Heart right ventricle (tissue), 16 donors: ENCODE measurements around the gene BST2. TPM values are rescaled to one million over a fixed set of nuclear protein-coding genes. Genes with fewer than 3 reads are reported as not detected.

ENCODE experiments used
- ATAC-seq, 8 donors: fragments of 200-7000 bp; cut with Tn5 transposase; one replicate each; pipeline ENCODE4 v1.9.1; 2020; ENCODE audit warnings: mild to moderate bottlenecking in 8 of 8, moderate library complexity in 8 of 8, moderate number of reproducible peaks in 1 of 8
- DNase-seq, 2 donors: peaks; one replicate each; pipeline ENCODE4 v3.0.0-alpha.2; 2020
- H3K27ac ChIP-seq, 10 donors: fragments of 200-600 bp; sonication (generic) in 2 of 10; one replicate each; pipeline versions ENCODE4 v1.5.0 to v1.8.0; 2020 to 2022; ENCODE audit warnings: mild to moderate bottlenecking in 3 of 10
- H3K27me3 ChIP-seq, 7 donors: fragments of 200-600 bp; one replicate each; pipeline ENCODE4 v1.8.0; 2021 to 2022; ENCODE audit warnings: mild to moderate bottlenecking in 2 of 7
- H3K36me3 ChIP-seq, 9 donors: fragments of 200-600 bp; sonication (generic) in 1 of 9; one replicate each; pipeline versions ENCODE4 v1.5.0 to v1.8.0; 2020 to 2022; ENCODE audit warnings: mild to moderate bottlenecking in 2 of 9
- H3K4me1 ChIP-seq, 9 donors: fragments of 200-600 bp; sonication (generic) in 1 of 9; one replicate each; pipeline versions ENCODE4 v1.5.0 to v1.8.0; 2020 to 2022; ENCODE audit warnings: mild to moderate bottlenecking in 4 of 9
- H3K4me3 ChIP-seq, 10 donors: fragments of 200-600 bp; sonication (generic) in 2 of 10; one replicate each; pipeline versions ENCODE4 v1.5.0 to v1.8.0; 2020 to 2022; ENCODE audit warnings: mild to moderate bottlenecking in 7 of 10, moderate library complexity in 2 of 10
- H3K9me3 ChIP-seq, 11 donors: fragments of 200-600 bp in 10 of 11; sonication (generic) in 2 of 11; one replicate each; pipeline versions ENCODE4 v1.5.0 to v1.8.0; 2013 to 2022; ENCODE audit warnings: mild to moderate bottlenecking in 2 of 11, control low read depth in 1 of 11, moderate library complexity in 1 of 11
- CTCF ChIP-seq, 9 donors: fragments of 200-600 bp; sonication (generic) in 2 of 9; IDR thresholded peaks; one replicate each; pipeline versions ENCODE4 v1.5.0 to v1.8.0; 2021 to 2022; ENCODE audit warnings: antibody characterized with exemption in 9 of 9, mild to moderate bottlenecking in 5 of 9, moderate library complexity in 1 of 9
- WGBS, 2 donors: extraction: QIAGEN DNeasy Blood & Tissue Kit; methylation state at CpG; one replicate each; pipeline ENCODE4 v1.1.7; 2013; ENCODE audit warnings: inconsistent platforms in 1 of 2; 5-methylcytosine and 5-hydroxymethylcytosine counted together
- intact Hi-C, 10 donors: fragments of 100-400 bp; cut with DNase I; formaldehyde crosslinking; loops; one replicate each; pipeline versions ENCODE4 v1.11.1 to v1.14.2; 2022
- long read RNA-seq, 3 donors: library from polyadenylated mRNA; unstranded; transcript quantifications; one replicate each; pipeline ENCODE4 v2.0.0, GENCODE V29; 2020 to 2021
- polyA plus RNA-seq, 2 donors: library from polyadenylated mRNA; stranded (reverse); fragments of 200-250 nt; gene quantifications; one replicate each; pipeline ENCODE4 v1.2.3, GENCODE V29; 2013
- total RNA-seq, 10 donors: library from RNA; stranded (reverse); fragmentation: NEBNext Ultra II Directional in 3 of 10; extraction: Animal tissue kit (Norgen Biotek cat#: 25700) in 3 of 10; gene quantifications; one replicate each; pipeline versions ENCODE4 v1.2.1 to v1.2.4, GENCODE V29; 2021 to 2023
- donor health status: Arrhythmogenic right ventricular cardiomyopathy.
- donor health status: ischemic (EF 13 %, LVEDD 7.1; RV severe dilation, severe dysfunction).
- donor health status: healthy with polysubstance abuse.
- donor health status: DM: no; HTN: yes; CAD: no.
- donor health status: DM: no; HTN: no; CAD: no.
- donor health status: ischemic (EF 25% LVEDD 6.9; RV normal size, moderate dysfunction).
- donor health status: ischemic (EF 25% LVEDD 5.7; RV mildly dilated, moderate dysfunction).
- donor health status: healthy.
- donor health status: DM: yes; HTN: yes; CAD: no.
- donor health status: Ischemic cardiomyopathy.
- donor health status: ischemic (EF 35%, LVEDD 5.7; RV mildly dilated, moderate dysfunction).
- donor health status: nonischemic (EF 11% LVEDD 7.7; RV severe dilation, severe dysfunction).
- donor health status: DM: yes; HTN: yes; CAD: no.
- donor health status: PGD.
- donor health status: ischemic (EF 29% LVEDD 5.4; RV normal size, mild dysfunction).
- donor health status: nonischemic (EF 23%, LVEDD 6.1; RV moderate dilation, normal function).

Gene BST2
- total RNA-seq (10 to 100 TPM; 22.7 to 73.5 (median 37.0) TPM), polyA plus RNA-seq (10 to 100 TPM; 32.0 to 75.4 TPM)
- long read RNA-seq, donor 1, transcript BST2-201 (5 exons, 1,019 nt) = major isoform, 19 of 23 reads
- long read RNA-seq, donor 1, partial matches to known transcripts = 0 of 23 reads
- long read RNA-seq, donor 1, other reads (novel, unspliced or antisense) = 4 of 23 reads
- long read RNA-seq, donor 2, transcript BST2-201 (5 exons, 1,019 nt) = major isoform, 19 of 27 reads
- long read RNA-seq, donor 2, partial matches to known transcripts = 1 of 27 reads
- long read RNA-seq, donor 2, other reads (novel, unspliced or antisense) = 7 of 27 reads
- long read RNA-seq, donor 3, transcript BST2-201 (5 exons, 1,019 nt) = major isoform, 15 of 15 reads
- long read RNA-seq, donor 3, partial matches to known transcripts = 0 of 15 reads
- long read RNA-seq, donor 3, other reads (novel, unspliced or antisense) = 0 of 15 reads

- Histone ChIP-seq H3K4me1 (peaks cover 0 to 48% (median 28%) of the 10 kb centered on the region in 9 donors), H3K4me3 (peak within 1 kb of the TSS; percentile 41 to 84 (median 64)), H3K36me3 (peaks cover 0 to 25% (median 0%) of the 10 kb centered on the region in 9 donors), H3K27ac (peak within 1 kb of the TSS; percentile 72 to 95 (median 84)), H3K27me3 (peaks cover 0 to 6% (median 0%) of the 10 kb centered on the region in 7 donors), H3K9me3 (no peaks in the 10 kb centered on the region)
- intact Hi-C loops = no loop called here
- ATAC-seq = peak; percentile 85 to 96 (median 94)
- TF ChIP-seq CTCF (IDR thresholded peaks at IDR 0.05) = no peak
- 53 to 67% methylated on average over 18 of the region's 18 CpGs for WGBS, 2 donors
- DNase-seq = peak; percentile 65 to 72
Observed at GRCh38 chr19:17405250-17406045, at the start of gene BST2. Gene BST2 (minus strand): TSS chr19:17405630. CDS start chr19:17405575, 55 bp downstream.

- Histone ChIP-seq H3K9me3 (no peaks in the 10 kb centered on the region), H3K4me3 (no peak overlapping the region), H3K4me1 (peaks cover 0 to 7% (median 0%) of the 10 kb centered on the region in 9 donors), H3K27ac (no peak overlapping the region), H3K27me3 (peaks cover 9 to 81% (median 65%) of the 10 kb centered on the region in 7 donors), H3K36me3 (no peaks in the 10 kb centered on the region)
- no peak for DNase-seq
- TF ChIP-seq CTCF (IDR thresholded peaks at IDR 0.05) = no peak
- intact Hi-C loops = loop anchor here in 7 of 10 donors (5.0 to 10.0 kb wide), 6 partner anchors 118 to 403 kb away; partner anchors contain the start of gene RPL18A (in 3 of the 7)
- peak in 3 of 8 donors; percentile 21 to 31 (median 24) for ATAC-seq
- WGBS, 2 donors = 3 to 6% methylated on average over 13 of the region's 13 CpGs
Observed at GRCh38 chr19:17454576-17455071, 49.2 kb upstream of the BST2 start.

- 89 to 92% methylated on average over 4 of the region's 4 CpGs for WGBS, 2 donors
- Histone ChIP-seq H3K4me3 (no peak overlapping the region), H3K4me1 (peaks cover 0 to 15% (median 7%) of the 10 kb centered on the region in 9 donors), H3K36me3 (no peaks in the 10 kb centered on the region), H3K9me3 (no peaks in the 10 kb centered on the region), H3K27ac (no peak overlapping the region), H3K27me3 (peaks cover 9 to 71% (median 37%) of the 10 kb centered on the region in 7 donors)
- no peak for TF ChIP-seq CTCF (IDR thresholded peaks at IDR 0.05)
- intact Hi-C loops = loop anchor here in 7 of 10 donors (5.0 to 10.0 kb wide), 6 partner anchors 120 to 405 kb away; partner anchors contain the start of gene RPL18A (in 3 of the 7)
- DNase-seq (no peak), ATAC-seq (no peak)
Observed at GRCh38 chr19:17451820-17452219, 46.4 kb upstream of the BST2 start.
